ENCODE data around the gene SMARCB1.

SMARCB1 gene

DNA sequence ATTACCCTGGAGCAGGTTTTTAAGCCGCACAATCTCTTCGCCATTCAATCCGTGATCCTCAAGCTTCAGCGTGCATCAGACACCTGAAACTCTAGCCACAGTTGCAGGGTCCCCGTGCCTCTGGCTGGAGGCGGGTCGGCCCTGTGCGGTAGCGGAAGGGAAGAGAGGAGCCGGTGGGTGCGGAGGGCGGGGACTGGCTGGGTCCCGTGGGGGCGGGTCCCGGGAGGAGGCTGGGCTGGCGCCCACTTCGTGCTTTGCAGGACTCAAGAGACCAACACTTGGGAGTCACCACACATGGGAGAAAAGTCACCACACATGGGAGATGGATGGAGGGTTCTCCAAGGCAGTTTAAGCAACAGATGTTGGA lies 23.2 kb upstream of the SMARCB1 start:
- DNase-seq: no peak

DNA sequence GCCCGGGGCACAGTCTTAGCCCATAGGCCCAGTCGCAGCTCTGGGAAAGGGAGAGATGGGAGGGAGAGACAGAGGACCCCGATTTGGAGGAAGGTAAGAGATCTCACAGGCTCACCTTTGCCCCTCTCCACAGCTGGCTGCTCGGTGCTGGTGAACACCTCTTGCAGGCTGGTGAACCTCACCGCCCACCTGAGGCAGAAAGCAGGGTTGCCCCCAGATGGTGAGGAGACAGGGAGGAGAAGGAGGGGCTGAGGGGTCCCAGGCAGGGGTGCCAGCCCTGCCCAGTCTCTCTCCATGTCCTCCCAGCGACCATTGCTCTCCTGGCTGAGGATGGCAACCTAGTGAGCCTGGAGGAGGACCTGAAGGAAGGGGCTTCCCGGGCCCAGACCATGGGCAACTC lies 22.8 kb upstream of the SMARCB1 start:
- DNase-seq: no peak

DNA sequence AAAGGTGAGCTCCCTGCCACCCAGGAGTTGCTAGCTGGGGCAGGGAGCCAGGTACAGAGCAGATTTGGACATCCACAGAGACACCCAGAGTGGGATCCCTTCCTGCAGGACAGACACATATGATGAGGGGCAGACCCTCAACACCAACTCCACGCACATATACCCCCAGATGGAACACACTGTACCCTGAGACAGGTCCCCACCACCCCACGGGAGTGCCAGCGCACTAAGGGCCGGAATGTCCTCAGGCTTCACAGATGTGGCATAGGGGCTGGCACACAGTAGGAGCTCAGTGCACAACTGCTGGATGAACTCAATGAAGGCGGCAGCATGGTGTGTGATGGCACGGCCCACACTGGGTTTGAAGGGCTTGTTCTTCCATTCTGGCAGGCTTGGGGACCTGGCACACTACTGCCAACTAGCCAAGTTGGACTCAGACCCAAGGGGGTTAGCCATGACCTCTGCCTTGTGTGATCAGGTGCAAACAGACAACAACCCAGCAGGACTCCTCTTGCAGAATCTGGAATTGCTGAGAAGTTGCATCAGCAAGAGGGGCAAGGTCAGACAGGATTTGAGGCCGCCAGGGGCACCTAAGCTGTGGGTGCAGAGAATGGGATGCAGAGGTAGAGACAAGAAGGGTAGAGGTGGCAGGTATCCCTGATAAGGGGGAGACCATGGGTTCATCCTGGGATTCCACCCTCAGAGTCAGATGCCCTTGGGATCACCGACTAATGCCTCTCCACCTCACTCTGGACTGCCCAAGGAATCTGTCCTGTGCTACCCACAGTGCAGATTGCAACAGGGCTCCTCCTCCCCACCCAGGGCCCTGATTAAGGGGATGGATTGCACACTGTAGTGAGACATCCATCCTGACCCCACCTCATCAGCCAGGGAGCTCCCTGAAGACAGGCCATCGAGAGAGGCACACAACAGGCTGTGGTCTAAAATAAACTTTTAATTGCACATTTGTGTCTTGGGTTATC lies 21.6 kb upstream of the SMARCB1 start:
- DNase-seq: no peak

DNA sequence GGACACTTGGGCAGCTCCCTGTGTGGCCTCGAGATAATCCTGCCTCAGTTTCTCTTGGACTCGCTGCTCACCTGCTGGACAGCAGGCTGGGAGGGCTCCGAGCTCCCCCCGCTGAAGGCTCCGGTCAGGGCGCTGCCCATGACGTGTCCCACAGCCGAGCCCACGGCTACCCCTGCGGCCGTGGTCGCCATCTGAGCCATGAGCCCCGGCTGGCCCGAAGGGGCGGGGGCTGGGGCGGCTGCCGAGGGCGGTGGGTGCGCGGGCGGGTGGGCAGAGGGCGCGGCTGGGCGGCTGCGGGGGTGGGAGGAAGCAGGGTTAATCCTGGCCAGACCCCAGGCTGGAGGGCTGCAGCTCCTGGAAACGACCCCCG lies 19.5 kb upstream of the SMARCB1 start:
- no peak for DNase-seq

DNA sequence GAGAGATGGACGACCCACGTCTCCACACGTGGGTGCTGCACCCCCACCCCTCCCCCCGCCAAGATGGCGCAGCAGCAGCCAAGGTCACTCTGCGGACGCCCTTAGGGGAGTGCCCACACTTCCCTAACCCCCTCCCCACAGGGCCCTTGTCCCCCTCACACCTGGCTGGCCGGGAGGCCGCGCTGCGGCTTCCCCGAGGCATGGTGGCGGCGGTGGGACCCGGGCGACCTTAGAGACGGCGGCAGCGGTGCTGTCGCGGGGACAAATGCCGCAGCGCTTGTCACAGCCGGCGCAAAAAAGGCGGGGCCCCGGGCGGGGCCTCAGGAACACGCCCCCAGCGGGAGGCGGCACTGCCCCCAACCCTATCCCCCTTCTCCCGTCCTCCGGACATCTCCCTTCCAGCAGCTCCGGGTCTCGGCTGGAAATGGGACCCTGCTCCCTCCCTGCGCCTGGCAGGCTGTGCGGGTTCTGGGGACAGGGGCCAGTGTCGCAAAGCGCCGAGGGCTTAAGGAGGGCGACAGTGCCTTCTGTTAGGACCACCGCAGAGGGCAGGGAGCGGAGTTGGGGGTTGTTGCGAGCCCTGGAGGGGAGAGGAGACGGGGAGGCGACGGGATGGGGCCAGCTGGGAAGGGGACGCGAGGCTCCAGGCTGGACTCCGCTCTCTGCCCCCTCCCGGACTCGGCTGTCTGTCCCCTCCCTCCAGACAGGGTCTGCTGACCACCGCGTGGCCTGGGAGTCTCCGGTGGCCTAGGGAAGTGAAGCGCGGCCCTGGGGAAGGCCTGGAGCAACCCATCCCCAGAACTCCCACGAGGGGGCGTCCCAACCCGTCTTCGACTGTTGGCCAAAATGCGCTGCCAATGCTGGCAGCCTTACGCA lies 18.9 kb upstream of the SMARCB1 start, which contains the start of gene CHCHD10:
Gene CHCHD10 (minus strand): TSS at position 300 of the 876 bp plus-strand sequence. CDS start 98 bp downstream, at position 202.
- DNase-seq: peak; percentile 28

DNA sequence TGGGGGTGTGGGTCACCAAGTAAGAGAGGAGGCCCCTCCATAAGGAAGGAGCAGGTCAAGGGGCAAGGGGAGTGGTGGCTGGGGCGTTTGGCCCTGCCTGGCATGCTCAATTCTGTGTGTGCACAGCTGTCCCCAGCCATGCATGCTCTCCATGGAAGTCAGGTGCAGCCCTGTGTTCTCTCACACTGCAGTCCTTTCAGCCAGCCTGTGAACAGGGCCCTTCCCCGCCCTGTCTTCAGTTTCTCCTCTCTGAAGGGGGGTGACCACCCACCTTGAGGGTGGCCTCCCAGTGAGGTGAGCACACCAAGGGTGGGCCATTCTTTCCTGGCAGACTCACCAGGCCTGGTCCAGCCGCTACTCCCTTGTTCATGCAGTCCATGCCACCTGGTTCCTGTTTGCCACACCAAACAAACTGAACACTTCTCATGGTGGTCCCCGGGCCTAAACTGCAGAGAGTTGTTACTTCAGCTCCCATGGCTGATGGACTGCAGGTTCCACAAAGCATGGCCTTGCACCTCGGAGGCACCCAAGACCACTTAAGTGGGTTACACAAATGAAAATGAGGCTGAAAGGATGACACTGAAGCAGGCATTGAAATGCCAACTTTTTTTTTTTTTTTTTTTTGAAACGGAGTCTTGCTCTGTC lies 17.3 kb upstream of the SMARCB1 start:
- DNase-seq: no peak

DNA sequence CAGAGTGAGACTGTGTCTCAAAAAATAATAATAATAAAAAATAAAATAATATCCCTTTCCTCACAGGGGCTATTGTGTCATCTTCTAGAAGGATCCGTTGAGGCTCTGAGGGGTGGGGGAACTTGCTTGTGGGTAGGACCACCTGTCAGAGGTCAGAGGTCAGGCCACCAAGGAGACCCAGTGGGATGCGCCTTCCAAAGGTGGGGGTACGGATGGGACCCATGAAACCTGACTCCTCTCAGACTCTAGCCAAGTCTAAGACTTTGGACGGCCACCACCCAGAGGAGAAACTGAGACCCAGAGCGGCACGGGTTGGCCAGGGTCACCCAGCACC lies 14.5 kb upstream of the SMARCB1 start:
- no peak for DNase-seq

DNA sequence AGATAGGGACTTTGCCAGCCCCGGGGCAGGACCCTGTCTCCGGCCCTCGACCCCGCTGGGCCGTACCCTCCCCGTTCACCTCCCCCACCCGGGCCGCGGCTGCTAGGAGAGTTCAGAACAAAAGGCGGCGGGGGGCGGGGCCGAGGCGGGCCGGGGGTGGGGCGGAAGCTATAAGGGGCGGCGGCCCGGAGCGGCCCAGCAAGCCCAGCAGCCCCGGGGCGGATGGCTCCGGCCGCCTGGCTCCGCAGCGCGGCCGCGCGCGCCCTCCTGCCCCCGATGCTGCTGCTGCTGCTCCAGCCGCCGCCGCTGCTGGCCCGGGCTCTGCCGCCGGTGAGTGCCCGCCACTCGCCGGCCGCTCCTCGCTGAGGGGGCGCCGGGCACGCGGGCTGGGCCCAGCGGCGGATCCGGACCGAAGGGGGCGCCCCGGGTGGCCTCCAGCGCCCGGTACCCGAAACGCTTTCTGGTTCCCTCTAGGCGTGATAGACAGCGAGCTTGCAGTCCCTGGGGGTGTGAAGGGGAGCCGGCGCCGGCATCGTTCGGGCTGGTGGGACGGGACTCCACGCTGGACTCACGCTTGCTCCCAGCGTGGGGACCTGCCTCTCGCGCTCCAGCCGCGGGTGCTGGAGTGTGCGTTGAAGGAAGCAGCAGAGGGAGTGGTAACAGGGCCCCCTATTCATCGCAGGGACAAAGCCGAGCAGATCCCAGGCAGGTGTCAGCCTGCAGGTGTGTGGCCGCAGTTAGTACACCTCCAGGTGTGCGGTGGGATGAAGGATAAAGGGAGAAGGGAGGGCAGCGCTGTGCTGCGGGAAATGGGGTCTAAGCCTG lies 13.9 kb upstream of the SMARCB1 start, which contains the start of gene MMP11:
Gene MMP11 (plus strand): TSS at position 201 of the 825 bp plus-strand sequence. CDS start 22 bp downstream, at position 223.
- peak; percentile 24 for DNase-seq

DNA sequence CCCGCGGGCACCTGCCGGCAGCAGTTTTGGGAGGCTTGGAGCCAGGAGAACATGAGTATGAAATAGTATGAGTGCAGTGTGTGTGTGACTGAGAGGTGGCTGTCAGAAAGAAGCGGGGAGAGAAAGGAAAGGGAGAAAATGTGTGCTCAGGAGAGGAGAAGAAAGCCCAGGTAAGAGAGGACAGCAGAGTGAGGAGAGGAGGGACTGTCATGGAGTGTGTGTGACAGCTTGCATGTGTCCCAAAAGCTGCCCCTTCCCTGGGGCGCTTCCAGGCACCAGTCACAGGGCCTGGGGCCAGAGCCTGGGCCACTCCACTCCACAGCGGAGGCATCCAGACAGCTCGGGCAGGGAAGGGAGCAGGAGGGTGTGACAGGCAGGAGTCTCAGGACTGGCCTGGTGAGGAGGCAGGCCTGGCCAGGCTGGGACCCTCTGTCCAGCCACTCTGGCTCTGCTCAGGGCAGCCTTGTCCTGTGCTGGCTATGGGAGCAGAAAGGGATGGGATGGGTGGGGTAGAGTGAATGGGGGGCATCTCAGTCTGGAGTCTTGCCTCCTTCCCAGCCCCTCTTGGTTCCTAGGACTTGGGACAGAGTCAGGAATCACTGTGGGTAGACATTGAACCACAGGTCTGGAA lies 13.2 kb upstream of the SMARCB1 start:
- no peak for DNase-seq

DNA sequence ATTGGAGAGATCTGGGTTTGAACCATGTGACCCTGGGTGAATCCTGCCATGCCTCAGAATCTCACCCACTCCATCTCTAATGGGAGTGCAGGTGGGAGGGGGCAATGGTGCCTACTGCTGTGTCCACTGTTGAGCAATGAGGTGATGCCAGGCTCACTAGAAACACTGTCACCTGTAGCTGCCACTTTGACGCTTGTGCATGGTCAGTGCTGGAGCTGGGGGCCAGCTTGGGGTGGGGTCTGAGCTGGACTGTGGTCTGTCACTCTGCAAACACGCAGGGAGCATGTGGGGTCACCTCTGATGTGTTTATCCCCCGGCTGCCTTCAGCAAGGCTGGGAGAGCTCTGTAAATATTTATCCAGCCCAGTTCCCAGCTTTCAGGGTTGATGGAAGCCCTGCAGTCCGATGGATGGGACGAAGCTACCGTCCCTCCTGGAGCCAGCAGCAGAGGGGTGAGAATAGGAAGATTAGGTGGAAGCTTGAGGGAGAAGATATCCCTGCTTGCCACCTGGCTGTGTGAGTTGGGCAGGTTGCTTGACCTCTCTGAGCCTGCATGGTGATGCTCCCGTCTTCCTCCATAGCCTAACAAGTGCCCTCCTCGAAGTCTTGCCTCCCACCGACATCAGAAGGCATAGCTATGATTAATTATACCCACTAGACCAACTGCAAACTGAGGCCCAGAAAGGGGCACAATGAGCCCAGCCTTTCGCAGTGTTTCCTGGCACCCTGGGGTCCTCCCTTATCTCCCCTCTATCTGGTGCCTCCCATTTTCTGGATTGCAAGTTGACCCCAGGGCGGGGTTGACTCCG lies 12.4 kb upstream of the SMARCB1 start:
- no peak for DNase-seq

DNA sequence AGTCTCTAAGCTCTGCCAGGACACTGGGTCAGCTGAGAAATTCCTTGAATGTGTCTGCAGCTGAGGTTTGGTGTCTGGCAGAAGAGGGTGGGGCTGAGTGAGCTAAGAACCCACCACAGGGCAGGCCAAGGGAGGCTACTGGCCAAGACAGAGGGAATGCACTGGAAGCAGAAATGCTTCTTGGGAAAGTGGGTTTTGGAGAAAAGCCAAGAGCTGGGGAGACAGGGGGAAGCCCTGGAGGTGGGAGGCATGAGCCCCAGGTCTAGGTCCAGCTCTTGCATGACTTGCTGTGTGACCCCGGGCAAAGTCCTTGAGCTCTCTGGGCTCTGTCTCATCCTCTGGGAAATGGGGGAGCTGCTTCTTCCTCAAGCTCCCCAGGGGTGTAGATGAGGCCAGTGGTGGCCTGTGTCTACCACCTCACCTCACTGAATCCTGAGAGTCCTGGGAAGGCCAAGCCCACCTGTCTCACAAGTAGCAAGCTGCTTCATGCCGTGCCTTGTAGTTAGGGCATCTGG lies 11.8 kb upstream of the SMARCB1 start:
- DNase-seq: no peak

DNA sequence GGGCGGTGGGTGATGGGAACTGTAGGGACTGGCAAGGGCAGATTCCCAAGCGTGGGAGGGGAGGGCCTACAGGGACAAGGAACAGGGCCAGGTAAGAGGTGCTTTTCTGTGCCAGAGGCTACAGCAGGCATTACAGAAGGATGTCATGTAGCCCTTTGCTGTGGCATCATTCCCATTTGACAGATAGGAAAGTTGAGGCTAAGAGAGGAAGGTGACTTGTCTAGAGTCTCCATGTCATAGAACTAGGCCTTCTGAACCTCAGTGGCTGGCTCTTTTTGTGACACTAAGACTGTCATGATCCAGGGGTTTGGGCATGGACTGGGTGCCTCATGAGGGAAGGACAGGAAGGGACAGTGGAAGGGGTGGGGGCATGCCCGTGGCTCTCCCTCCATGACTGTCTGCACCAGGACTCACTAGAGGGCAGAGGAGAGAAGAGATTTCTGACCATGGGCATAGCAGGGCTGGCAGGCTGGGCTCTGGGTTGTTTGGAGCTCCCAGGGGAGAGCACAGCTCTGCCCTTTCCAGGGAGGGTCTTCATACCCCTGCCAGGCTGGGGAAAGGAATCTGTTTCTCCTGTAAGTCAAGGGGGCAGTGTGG lies 10.9 kb upstream of the SMARCB1 start:
- no peak for DNase-seq

DNA sequence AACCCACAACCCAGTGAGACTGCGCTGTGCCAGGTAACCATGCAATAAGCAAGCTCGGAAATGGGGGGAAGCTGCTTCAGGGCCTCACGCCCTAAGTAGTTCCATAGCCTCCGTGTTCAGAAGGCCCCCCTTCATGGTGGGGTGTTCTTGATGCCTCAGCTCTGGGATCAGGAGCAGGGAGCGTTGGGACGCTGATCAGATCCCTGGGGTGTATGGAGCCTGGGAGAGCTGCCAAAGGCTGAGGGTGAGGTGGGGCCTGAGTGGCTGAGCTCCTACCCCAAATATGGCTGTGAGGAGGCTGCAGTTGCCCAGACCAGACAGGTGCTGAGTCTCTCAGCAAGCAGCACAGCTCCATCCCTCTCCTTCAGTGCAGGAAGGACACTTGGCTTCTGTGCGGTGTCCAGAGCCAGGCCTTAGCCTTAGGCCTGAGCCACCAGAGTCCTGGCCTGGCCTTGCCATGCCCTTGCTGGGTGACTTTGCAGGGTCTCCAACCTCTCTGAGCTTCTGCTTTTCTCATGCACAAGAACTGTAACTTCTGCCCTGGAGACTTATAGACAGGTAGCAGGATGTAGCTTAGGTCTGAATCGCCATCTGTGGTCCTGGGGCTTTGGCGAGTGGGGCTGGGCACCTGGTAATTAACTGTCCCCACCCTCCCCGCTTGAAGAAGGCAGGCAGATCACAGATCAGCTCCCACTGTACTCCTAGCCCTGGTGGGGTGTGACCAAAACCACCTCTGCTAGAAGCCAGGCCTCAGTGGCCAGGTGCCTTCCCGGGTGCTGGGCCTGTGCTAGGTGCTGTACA lies 8.8 kb upstream of the SMARCB1 start:
- DNase-seq: no peak

DNA sequence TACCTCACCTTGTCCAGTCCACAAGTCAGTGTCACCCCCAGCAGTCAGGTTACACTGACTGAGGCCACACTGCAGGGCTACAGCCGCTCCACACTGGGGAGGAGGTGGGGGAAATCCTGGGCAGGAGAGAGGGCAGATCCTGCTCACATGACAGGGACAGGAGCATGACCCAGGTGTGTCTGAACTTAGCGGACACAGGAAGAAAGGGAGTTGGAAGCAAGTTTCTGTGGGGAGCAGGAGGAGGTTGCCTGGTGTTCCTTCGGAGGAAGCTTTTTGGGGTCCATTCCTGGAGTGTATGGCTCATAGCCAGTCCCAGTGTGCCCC lies 8.2 kb upstream of the SMARCB1 start:
- no peak for DNase-seq

DNA sequence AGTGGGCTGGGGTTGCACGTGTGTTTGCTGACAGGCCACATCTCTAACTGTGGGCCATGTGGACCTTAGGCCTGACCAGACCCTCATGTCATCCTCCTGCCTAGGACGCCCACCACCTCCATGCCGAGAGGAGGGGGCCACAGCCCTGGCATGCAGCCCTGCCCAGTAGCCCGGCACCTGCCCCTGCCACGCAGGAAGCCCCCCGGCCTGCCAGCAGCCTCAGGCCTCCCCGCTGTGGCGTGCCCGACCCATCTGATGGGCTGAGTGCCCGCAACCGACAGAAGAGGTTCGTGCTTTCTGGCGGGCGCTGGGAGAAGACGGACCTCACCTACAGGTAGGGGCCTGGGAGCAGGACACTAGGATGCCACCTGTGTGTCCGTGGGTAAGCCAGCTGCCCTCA lies 7.7 kb upstream of the SMARCB1 start:
- DNase-seq: no peak

DNA sequence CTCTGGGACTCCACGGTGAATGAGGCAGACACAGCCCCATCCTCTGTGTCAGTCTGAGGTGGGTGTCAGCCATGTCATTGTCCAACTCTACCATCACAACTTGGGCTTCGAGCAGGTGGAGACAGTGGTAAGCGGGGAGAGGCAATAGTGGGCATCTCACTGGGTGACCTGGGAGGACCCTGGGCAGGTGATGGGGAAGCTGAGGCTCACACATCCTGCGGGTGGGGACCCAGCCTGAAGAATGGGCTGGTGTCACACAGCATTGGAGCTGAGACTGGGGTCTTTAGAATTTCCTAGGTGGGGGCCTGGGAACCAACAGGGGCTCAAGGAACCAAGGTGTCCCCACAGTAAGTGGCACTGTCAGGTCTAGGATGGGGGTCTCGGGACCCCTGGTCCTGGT lies 7.0 kb upstream of the SMARCB1 start:
- DNase-seq: no peak

DNA sequence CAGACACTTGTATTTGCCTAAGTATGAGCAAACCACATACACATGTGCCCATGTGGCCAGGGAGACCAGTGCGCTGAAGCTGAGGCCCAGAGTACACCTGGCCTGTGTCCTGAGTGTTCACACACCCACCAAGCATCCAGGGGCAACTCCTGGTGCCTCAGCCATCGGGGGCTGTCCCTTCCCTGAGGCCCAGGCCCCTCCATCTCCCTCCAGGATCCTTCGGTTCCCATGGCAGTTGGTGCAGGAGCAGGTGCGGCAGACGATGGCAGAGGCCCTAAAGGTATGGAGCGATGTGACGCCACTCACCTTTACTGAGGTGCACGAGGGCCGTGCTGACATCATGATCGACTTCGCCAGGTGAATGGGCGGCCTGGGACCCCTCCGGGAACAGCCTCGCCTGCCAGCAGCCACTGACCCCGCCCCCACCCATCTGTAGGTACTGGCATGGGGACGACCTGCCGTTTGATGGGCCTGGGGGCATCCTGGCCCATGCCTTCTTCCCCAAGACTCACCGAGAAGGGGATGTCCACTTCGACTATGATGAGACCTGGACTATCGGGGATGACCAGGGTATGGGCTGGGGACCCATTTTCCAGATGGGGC lies 6.5 kb upstream of the SMARCB1 start:
- DNase-seq: no peak

DNA sequence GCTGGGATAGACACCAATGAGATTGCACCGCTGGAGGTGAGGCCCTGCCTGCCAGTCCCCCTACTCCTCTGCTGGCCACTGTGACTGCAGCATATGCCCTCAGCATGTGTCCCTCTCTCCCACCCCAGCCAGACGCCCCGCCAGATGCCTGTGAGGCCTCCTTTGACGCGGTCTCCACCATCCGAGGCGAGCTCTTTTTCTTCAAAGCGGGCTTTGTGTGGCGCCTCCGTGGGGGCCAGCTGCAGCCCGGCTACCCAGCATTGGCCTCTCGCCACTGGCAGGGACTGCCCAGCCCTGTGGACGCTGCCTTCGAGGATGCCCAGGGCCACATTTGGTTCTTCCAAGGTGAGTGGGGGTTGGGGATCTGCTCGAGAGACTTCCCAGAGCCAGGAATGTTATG lies 5.7 kb upstream of the SMARCB1 start:
- no peak for DNase-seq

DNA sequence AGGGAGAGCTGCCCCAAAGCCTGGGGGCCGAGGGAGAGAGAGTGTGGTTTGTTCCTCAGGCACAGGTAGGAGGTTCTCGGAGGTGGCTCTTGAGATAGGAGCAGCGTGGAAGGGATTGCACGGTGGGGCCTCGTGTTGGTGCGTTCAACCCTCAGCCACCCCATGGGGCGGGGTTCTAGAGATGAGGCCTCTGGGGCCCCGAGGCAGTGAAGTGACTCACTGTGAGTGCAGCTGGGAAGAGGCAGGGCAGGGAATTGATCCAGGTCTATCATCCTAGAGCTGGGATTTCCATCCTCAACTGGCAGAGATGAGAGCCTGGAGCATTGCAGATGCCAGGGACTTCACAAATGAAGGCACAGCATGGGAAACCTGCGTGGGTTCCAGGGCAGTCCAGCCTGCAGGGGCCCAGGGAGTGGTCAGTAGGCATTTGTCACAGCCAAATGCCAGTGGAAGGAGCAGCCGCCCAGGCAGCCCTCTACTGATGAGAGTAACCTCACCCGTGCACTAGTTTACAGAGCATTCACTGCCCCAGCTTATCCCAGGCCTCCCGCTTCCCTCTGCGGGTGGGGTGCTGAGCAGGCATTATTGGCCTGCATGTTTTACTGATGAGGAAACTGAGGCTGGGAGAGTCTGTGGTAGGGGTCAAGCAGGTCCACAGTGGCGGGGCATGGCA lies 5.1 kb upstream of the SMARCB1 start:
- DNase-seq: no peak

All from NCI-H526 treated with DMSO at 0.1 percent for 48 hours (cell line).